VCaP (cell line): ENCODE data around the gene PAGE2B.

Source experiments
- H3K27ac ChIP-seq: fragments of 450-650 bp; 2 replicates; pipeline ENCODE4 v1.5.1; 2017
- TF ChIP-seq, protein P1 (sequence below): fragments of 450-650 bp; conservative IDR thresholded peaks from 2 replicates; pipeline ENCODE4 v1.5.1; 2017; ENCODE audit warnings: mild to moderate bottlenecking, moderate library complexity

Gene PAGE2B

DNA sequence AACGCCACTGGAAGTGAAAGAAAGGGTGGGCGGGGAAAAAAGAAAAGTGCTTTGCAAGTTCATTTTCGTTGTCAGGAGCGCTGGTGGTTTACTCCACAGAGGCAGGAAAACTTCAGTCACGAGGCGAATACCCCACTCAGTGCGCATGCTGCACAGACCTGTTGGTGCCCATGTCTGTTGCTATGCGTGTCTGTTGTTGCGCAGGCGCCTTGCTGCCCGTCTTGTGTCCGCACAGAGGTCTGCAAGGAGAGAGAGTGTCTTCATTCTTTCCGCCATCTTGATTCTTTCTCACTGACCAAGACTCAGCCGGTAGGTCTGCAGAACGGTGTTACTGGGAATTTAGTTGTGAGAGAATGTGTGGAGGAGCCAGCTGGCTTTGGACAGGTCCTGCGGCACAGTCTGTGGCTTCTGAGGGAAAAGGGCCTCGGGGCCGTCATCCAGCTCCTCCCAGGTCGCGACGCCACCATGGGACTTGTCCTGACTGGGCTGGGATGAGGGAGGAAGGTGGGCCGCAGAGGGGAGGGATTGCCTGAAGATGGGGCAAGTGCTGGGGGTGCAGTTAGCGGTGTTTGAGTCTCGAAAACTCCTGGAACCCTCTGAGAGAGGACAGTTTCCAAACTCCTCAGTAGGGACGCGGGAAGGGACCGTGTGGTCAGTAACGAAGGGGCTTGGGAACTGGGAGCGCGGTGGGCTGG is 14.1 kb downstream of the PAGE2B start, which contains the start of gene PAGE2:
PAGE2 (plus strand) TSS at position 224 of the 695 bp plus-strand sequence. CDS start 1,003 bp downstream, outside the sequence.
- TF ChIP-seq, protein P1, sequence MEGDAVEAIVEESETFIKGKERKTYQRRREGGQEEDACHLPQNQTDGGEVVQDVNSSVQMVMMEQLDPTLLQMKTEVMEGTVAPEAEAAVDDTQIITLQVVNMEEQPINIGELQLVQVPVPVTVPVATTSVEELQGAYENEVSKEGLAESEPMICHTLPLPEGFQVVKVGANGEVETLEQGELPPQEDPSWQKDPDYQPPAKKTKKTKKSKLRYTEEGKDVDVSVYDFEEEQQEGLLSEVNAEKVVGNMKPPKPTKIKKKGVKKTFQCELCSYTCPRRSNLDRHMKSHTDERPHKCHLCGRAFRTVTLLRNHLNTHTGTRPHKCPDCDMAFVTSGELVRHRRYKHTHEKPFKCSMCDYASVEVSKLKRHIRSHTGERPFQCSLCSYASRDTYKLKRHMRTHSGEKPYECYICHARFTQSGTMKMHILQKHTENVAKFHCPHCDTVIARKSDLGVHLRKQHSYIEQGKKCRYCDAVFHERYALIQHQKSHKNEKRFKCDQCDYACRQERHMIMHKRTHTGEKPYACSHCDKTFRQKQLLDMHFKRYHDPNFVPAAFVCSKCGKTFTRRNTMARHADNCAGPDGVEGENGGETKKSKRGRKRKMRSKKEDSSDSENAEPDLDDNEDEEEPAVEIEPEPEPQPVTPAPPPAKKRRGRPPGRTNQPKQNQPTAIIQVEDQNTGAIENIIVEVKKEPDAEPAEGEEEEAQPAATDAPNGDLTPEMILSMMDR: no peak
- no peak within 1 kb of the TSS for H3K27ac ChIP-seq

- no peak overlapping the region for H3K27ac ChIP-seq
- TF ChIP-seq, protein P1: no peak
These were observed 23.9 kb downstream of the PAGE2B start for GRCh38 chrX:55098691-55099090.

GRCh38 chrX:55099162-55099561 is 24.3 kb downstream of the PAGE2B start:
- TF ChIP-seq, protein P1: no peak
- H3K27ac ChIP-seq: no peak overlapping the region

DNA sequence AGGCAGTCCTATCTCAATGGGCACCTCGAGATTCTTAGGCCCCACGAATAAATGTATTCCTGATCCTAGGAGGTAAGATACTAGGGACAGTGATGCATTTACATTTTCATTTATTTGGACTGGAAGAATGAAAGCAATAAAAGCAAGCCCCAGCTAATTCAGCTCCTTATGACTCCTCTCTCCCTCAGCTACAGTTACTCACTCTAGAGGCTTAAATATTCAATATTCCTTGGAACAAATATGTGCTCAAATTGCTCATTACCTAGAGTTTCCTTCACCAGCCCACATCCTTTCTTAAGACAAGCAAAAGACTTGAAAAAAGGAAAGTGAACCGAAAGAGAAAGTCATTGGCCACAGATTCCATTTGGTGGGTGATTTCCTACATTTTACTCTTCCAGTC is 27.9 kb downstream of the PAGE2B start:
- TF ChIP-seq, protein P1: no peak
- no peak overlapping the region for H3K27ac ChIP-seq

DNA sequence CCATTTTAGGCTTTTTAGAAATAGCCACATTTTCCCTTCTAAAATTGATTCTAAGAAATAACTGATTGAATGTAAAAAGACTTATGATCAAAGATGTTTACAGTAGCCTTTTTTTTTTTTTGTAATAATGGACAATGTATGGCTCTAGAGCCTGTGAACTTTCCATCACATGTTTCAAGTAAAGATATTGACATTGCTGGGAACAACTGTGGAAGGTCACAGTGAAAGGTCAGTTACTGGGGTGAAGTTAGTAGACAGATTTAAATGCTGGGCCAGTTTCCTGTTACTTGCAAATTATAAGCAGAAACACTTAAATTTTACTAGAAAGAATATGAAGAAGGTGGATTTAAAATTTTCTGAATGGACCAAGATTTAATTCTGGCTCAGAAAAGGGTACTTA is 32.4 kb downstream of the PAGE2B start:
- H3K27ac ChIP-seq: no peak overlapping the region
- TF ChIP-seq, protein P1: no peak

DNA sequence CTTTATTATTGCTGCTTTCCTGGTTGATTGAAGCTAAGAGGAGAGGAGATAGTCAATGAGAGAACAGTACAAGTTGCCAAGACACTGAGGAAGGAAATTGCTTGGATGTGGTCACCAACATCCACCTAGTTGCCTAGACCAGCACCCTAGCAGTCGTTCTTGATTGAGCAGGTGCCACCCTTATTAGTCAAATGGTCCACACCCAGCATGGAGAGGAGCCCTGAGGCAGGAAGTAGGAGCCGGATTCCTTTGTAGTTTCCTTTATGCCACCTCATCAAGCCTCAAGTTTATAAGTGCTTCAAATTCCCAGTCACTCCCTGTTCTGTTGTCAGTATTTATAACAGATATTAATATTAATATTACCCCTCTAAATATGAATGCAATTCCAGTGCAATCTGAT is 33.1 kb downstream of the PAGE2B start:
- no peak overlapping the region for H3K27ac ChIP-seq

DNA sequence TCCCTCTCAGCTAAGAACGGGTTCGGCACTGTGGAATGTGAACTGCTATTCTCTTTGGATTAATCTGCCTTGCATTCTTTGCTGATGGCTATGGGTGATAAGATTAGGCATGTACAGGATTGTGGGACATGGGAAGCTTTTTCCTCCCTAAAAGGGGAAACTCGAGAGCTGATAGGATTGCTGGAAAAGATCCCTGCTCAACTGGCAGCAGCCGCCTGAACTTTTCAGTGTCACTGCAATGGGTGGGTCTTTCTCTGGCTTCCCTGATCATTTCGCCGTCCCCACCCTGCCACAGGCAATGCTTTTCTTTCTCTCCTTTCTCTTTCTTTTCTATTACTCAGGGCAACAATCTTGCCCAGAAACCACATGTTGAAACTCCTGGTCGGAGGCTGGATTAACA is 34.5 kb downstream of the PAGE2B start:
- H3K27ac ChIP-seq: no peak overlapping the region
- TF ChIP-seq, protein P1: no peak

More for the DNA sequence above, 33.1 kb downstream of the PAGE2B start:
- TF ChIP-seq, protein P1: no peak
